Stimulated activated CD4-positive, alpha-beta T cell treated with anti-CD3 and anti-CD28 coated beads, TNF-alpha, amount 100 ng/mL, for 24 hours (primary cell): ENCODE results near the gene SVOP.
"Not testable (repeated sequence)": the region's sequence is repeated elsewhere in the genome, so short reads cannot be mapped to it uniquely, and the experiment has no call there.

Experiments
- DNase-seq, 3 experiments: peaks; one replicate each; pipeline ENCODE4 v3.0.0-alpha.2; 2020; ENCODE audit warnings: low read depth in 3 of 3

The SVOP gene, protein sequence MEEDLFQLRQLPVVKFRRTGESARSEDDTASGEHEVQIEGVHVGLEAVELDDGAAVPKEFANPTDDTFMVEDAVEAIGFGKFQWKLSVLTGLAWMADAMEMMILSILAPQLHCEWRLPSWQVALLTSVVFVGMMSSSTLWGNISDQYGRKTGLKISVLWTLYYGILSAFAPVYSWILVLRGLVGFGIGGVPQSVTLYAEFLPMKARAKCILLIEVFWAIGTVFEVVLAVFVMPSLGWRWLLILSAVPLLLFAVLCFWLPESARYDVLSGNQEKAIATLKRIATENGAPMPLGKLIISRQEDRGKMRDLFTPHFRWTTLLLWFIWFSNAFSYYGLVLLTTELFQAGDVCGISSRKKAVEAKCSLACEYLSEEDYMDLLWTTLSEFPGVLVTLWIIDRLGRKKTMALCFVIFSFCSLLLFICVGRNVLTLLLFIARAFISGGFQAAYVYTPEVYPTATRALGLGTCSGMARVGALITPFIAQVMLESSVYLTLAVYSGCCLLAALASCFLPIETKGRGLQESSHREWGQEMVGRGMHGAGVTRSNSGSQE

DNA sequence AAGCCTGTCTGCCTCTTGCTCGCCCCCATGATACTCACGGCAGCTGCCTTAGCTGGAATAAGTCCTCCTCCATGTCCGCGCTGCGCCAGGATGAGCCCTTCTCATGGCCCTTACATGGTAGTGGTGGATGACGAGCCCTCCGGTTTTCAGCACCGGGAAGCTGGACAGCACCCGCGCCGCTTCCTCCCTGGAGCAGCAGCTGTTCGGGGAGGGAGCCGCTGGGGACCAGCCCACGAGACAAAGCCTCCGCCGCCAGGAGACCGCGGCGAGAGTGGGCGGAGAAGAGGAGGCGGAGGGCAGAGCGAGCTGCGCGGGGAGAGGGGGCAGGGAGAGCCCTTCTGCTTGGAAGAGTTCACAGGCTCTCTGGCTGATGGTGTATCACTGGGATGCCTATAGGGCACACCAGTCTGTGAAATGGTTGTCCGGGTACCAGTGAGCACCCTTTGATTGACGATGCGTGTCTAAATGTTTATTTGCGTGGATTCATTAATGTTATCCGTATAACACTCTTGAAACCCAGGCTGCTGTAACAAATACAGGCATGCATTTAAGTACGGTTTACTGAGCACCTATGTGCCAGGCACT, at the start of gene SVOP:
Gene SVOP, minus strand, starts transcription at position 273 of the 585 bp plus-strand sequence. Its CDS starts 200 bp downstream, at position 73.
- DNase-seq: peak in 2 of 3 experiments; percentile 4 to 39

DNA sequence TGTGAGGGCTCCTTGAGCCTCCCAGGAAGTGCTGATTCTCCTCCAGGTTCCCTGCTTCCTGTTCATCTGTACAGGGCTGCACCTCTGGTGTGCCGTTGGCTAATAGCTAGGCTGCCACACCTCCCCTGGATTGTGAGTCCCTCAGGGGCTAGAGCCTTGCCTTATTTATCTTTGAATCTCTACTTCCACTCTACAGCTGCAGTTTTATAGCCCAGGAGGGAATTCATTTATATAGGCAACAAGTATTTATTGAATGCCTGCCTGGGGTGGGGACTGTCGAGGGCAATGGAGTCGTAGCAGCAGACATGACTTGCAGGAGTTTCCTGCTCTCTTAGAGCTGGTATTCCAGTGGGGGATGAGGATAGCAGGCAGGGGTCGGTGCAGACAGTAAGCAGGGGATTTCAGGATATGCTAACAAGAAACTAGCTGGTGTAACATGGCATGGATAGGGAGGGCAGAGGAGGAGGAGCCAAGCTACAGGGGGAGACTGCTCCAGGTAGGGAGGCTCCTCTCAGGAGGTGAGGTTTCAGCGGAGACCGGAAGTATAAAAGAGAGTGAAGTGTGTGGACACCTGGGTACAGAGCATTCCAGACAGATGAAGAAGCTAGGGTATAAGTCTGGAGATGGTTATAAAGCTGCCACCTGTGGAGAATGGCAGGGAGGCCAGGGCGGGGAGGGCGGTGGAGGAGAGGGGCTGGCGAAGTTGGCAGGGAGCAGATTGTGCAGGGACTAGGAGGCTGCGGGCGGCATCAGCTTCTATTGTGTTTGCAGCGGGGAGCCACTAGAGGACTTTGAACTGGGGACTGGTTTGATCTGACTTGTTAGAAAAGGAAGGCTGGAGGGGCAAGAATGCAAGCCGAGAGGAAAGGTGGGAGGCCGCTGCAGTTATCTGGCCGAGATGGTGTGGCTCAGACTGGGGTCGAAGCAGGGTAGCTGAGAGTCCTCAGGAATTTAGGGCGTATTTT, 48.7 kb upstream of the SVOP start:
- DNase-seq: no peak

DNA sequence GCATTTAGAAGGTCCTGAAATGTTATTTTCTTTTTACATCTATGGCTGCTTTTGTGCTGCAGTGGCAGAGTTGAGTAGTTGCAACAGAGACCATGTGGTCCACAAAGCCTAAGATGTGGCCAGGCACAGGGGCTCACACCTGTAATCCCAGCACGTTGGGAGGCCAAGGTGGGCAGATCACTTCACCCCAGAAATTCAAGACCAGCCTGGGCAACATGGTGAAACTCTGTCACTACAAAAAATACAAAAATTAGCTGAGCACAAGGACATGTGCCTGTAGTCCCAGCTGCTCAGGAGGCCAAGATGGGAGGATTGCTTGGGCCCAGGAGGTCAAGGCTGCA, 45.0 kb upstream of the SVOP start:
- DNase-seq: no peak

DNA sequence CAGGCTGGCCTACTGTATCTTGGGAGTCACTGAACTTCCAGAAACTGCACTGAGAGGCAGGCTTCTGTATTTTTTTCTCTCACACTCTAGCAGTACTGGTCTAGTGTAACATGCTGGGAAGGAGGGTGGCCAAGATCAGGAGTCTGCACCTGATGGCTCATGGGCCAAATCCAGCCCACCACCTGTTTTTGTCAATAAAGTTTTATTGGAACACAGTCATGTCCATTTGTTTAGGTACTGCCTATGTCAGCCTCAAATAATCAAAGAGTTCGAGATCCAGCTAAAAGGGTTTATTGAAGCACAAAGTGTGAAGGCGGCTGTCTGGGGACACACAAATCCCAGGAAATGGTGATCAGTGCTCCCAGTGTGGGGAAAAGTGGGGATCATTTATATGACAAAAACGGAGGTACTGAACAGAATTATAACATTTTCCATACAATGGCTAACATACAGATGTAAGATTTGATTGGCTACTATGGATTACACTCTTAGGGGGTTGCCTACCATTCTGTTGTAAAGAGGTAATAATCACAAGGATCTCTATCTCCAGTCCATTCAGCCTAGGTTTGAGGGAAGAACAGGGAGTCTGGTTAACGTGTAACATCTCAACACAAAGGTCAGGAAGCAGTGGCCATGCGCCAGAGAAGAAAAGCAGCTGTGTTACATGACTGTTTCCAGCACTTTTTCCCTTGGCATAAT, 44.4 kb upstream of the SVOP start:
- no peak for DNase-seq

DNA sequence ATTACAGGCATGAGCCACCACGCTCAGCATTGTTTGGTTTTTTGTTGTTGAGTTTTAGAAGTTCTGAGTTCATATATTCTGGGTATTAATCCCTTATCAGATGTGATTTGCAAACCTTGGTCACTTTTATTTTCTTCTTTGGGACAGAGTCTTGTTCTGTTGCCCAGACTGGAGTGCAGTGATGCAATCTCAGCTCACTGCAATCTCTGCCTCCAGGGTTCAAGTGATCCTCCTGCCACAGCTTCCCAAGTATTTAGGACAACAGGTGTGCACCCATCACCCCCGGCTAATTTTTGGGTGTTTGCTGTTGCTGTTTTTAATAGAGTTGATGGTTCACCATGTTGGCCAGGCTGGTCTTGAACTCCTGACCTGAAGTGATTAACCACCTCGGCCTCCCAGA, 43.3 kb upstream of the SVOP start:
- no peak for DNase-seq

DNA sequence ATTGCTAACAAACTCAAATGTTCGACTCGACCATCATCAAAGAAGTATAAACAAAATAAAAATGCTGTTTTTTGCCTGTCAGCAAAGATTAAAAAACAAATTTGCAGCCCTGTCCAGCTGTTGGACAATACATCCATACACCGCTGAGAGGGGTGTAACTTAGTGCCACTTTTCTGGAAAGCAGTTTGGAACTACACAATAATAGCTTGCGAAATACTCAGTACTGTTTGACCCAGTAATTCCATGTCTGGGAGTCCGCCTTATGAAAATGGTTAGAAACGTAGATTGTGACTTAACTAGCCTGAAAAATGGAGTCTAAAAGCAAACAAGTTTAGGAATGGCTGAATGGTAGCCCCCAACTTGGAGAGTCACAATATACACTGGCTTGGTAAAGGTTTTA, 37.9 kb upstream of the SVOP start:
- DNase-seq: no peak

DNA sequence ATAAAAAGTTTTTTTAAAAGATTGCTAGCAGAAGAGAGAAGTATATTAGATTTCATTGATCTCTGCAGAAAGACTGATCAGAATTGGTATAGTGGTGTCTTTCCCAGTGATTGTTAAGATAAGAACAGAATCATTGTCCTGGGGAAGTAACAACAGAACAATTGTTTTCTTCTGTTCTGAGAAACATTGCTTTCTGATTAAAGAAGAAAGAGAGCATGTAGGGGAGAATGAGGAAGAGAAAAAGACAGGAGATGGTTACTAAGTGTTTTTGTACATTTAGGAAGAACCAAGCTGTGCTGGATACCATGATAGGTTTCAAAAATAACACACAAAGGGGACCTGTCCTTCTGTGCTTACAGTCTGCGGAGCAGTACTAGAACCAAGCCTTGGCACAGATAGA, 36.5 kb upstream of the SVOP start:
- no peak for DNase-seq

DNA sequence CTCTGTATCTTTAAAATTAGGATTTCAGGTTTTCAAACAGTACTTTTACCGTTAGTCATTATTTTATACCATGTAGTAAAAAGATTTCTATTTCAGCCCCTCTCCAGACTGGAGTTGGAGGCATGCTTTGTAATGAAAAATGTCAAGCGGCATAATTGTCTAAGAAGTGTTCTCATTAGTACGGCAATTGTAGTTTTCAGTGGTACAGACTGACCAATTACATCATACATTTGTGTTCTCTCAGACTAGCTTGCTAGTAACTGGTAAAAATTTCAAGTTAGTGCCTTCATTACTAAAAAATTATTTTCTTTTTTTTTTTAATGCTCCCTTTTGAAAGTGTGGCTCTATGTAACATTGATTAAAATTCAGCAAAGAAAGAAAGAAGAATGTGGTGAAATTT, 36.0 kb upstream of the SVOP start:
- no peak for DNase-seq

DNA sequence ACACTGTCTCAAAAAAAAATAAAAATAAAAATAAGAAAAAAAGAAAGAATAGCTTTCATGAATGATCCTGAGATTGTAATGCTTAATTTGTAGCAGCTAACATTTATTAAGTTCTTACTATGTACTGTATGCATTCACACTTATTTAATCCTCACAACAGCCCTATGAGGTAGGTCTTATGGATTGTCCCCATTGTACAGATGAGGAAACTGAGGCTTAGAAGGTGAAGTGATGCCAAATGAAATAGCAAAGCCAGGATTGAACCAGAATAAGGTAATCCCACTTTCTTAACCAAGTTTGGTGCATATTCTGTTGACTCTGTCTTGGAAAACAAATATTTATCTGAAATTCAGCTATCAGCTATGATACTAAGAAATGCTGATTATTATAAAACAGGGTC, 33.7 kb upstream of the SVOP start:
- no peak for DNase-seq

DNA sequence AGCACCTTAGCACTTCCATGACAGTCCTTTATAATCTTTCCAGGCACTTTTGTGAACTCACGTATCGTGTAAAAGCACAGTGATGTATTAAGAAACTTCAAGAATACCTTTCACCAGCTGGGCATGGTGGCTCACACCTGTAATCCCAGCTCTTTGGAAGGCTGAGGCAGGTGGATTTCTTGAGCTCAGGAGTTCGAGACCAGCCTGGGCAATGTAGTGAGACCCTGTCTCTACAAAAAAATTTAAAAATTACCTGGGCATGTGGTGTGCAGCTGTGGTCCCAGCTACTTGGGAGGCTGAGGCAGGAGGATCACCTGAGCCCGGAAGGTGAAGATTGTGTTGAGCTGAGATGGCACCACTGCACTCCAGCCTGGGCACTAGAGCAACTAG, 33.3 kb upstream of the SVOP start:
- not testable (repeated sequence) for DNase-seq

DNA sequence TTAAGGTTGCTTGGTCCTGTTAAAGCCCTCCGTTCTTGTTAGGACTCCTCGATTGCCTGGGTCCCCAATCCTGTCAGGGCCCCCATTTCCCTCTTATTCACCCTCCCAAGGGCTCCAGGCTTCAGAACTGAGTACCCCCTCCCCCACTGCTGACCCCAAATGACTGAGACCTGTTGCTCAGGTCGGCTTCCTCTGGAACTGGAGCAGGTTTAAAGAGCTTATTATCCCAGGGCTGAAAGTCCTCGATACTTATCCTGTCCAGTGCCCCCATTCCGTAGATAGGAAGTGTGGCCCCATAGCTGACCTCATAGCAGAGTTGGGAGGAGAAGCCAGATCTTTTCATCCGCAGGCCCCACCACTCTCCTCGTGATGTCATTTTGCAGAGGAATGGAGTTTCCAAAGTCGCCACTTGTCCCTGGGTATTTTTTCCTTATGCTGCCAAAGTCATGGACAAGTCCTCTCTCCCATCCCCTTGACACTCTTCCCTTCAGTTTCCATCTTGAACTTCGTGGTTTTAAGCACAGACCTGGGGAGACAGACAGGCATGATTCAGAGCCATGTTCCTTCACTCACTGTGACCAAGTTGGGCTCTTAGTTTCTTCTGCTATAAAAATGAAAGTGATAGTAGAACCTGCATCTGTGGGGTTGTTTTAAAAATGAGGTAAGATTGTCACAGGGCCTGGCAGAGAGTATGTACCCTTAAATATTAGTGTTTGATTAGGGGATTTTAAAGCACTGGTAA, 32.7 kb upstream of the SVOP start:
- DNase-seq: peak; percentile 9 to 22 (median 17)

DNA sequence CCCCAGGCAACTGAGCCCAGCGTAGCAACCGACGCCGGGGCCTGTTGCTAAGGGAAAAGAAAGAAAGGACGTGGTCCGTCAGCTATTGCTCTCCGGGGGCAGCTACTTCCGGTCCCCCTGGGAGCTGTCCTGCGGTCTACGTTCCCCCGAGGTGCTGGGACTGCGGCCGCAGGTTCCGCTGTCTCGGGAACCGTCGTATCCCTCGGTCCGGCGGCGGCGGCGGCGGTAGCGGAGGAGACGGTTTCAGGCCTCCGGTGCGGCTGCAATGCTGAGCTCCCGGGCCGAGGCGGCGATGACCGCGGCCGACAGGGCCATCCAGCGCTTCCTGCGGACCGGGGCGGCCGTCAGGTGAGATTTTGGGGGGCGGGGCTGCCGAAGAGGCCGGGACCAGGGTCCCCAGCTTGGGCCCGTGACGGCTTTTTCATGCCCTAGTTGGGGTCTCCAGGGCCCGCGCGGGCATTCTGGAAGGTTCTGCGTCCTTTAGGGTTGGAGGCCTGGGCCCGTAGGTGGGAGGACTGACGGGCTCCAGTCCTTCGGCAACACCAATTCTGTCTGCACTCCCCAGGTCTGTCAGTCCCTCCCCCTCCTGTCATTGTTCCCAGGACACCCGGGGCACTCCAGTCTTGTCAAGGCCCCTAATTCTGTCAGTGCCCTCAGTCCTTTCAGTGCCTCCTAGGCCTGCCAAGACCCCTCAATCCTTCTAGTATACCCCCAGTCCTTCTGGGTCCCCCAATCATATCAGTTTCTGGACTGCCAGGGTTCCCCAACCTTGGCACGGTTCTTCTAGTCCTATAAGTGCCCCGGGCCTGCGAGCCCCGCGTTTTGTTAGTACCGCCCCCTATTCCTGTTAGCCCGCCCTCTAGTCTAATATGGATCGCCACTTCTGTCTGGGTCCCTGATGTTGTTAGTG, 31.8 kb upstream of the SVOP start, which contains the start of gene USP30:
Gene USP30, plus strand, starts transcription at position 163 of the 910 bp plus-strand sequence. Its CDS starts 103 bp downstream, at position 266.
- DNase-seq: peak; percentile 71 to 82 (median 73)

DNA sequence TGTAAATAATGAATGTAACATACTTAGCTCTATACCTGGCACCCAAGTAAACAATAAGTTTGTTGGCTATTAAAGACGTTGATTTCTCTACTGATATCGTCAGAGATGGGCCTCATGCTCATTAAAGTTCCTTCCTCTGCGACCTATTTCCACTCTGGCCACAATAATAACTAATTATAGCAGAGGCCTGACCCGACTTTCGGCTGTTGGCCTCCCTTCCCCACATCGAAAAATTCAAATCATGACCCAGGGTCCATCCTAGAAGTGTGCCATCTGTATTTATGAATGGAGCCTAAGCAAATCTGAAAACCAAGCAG, 31.2 kb upstream of the SVOP start:
- DNase-seq: no peak

DNA sequence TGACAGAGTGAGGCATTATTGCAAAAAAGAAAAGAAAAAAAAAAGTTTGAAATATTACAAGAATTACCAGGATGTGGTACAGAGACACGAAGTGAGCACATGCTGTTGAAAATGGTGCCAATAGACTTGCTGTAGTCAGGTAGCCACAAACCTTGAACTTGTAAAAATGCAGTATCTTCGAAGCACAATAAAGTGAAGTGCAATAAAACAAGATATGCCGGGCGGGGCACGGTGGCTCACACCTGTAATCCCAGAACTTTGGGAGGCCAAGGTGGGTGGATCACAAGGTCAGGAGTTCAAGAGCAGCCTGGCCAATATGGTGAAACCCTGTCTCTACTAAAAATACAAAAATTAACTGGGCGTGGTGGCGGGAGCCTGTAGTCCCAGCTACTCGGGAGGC, 28.9 kb upstream of the SVOP start:
- not testable (repeated sequence) for DNase-seq

DNA sequence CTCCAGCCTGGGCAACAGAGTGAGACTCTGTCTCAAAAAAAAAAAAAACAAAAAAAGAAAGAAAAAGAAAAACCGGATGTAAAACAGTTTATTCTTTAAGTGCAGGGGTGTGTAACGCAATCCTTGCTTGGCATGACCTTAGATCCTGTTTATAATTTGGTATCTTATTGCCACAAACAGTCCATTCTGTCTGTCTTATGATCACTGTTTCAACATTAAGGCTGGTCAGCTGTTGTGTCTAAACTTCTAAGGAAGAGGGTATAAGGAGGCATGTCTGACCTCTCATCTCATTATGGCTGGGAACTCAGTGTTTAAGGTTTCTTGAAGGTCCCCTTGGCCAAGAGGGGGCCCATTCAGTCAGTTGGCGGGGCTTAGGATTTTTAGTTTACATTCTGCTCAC, 27.8 kb upstream of the SVOP start:
- DNase-seq: not testable (repeated sequence)

DNA sequence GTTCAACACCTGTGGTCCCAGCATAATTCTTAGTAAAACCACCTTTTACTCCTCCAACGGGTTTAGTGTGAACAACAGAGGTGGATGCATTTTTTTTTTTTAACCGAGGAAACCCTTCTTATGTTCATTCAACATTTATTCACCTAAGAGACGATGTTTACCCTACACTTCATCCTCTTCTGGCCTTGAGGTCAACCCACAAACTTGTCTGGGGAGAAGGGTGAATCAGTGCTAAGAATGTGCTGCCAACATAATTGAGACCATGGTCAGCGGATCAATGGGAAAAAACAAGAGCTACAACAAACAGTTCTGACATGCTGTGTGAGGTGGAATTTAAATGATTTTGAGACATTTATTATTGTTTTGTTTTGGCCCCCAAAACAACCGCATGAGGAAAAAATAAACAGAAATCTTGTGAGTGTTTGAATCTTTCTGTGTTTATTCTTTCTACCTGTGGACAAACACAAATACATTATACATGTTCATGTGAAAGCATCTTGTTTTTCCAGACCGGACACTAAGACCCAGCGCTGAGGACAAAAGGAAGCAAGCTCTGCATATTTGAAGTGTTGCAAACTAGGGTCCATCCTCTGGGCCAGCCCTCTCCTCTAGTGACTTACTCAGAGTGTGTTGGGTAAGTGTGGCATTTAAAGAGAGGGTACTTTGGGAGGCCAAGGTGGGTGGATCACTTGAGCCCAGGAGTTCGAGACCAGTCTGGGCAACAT, 26.4 kb upstream of the SVOP start:
- DNase-seq: no peak

DNA sequence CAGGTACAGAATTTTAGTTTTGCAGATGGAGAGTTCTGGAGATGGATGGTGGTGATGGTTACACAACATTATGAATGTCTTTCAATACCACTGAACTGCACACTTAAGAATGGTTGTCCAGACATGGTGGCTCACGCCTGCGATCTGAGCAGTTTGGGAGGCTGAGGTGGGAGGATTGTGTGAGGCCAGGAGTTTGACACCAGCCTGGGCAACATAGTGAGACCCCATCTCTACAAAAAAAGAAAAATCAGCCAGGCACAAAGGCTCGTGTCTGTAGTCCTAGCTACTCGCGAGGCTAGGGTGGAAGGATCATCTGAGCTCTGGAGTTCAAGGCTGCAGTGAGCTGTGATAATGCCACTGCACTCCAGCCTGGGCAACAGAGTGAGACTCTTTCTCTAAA, 23.4 kb upstream of the SVOP start:
- DNase-seq: no peak

DNA sequence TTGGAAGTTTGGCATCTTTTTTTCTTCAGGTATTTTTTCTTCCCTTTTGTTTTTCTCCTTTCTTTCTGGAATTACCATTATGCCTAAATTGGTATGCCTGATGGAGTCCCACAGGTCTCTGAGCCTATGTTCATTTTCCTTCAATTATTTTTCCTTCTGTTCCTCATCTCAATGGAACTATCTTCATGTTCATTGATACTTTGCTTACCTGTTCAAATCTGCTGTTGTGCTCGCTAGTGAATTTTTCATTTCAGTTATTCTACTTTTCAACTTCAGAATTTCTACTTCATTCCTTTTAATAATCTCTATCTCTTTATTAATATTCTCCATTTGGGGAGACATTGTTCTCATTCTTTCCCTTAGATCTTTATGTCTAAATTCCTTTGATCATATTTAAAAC, 16.1 kb upstream of the SVOP start:
- DNase-seq: no peak
